Esophagus muscularis mucosa (tissue), 4 donors: ENCODE data around the gene HVCN1. TPM values are rescaled to one million over a fixed set of nuclear protein-coding genes. Genes with fewer than 3 reads are reported as not detected.

Experiments used
- DNase-seq: peaks from one replicate; pipeline ENCODE4 v3.0.0-alpha.2; 2017; ENCODE audit errors: extremely low spot score
- H3K27ac ChIP-seq, 4 donors: fragments of 200-600 bp; sonication (generic); replicated peaks in 1 of 4; 1 replicate in 3 of 4; 2 replicates in 1 of 4; pipeline ENCODE4 v1.5.1; 2016 to 2019; ENCODE audit warnings: mild to moderate bottlenecking in 1 of 4
- H3K27me3 ChIP-seq, 4 donors: fragments of 200-600 bp; sonication (generic); one replicate each; pipeline versions ENCODE4 v1.5.1 to v1.6.0; 2016 to 2019
- H3K36me3 ChIP-seq, 4 donors: fragments of 200-600 bp; sonication (generic); one replicate each; pipeline ENCODE4 v1.5.1; 2016 to 2019
- H3K4me1 ChIP-seq, 4 donors: fragments of 200-600 bp; sonication (generic); one replicate each; pipeline ENCODE4 v1.5.1; 2016 to 2019
- H3K4me3 ChIP-seq, 4 donors: fragments of 200-600 bp; sonication (generic); 1 replicate in 2 of 4; 2 replicates in 2 of 4; pipeline ENCODE4 v1.5.1; 2016 to 2019; ENCODE audit warnings: mild to moderate bottlenecking in 4 of 4, moderate library complexity in 1 of 4
- H3K9me3 ChIP-seq, 4 donors: fragments of 200-600 bp; sonication (generic); 1 replicate in 3 of 4; 2 replicates in 1 of 4; pipeline ENCODE4 v1.5.1; 2016 to 2019
- EP300 ChIP-seq: sonication (generic); formaldehyde crosslinking; IDR thresholded peaks from one replicate; pipeline ENCODE4 v1.6.1; 2017; ENCODE audit warnings: antibody characterized with exemption
- POLR2A ChIP-seq: fragments of 450-650 bp; IDR thresholded peaks from one replicate; pipeline ENCODE4 v1.6.1; 2017; ENCODE audit warnings: antibody characterized with exemption, moderate library complexity, mild to moderate bottlenecking, low read depth
- POLR2AphosphoS5 ChIP-seq, 2 donors: sonication (generic); formaldehyde crosslinking; IDR thresholded peaks; one replicate each; pipeline ENCODE4 v1.6.1; 2017; ENCODE audit warnings: antibody characterized with exemption in 2 of 2
- WGBS: methylation state at CpG from one replicate; pipeline ENCODE4 v1.1.5; 2018; 5-methylcytosine and 5-hydroxymethylcytosine counted together
- intact Hi-C: fragments of 100-400 bp; cut with DNase I; formaldehyde crosslinking; loops from one replicate; pipeline ENCODE4 v1.15.1; 2023
- total RNA-seq, 4 donors: library from RNA; depleted of rRNA; stranded (reverse); fragments of >200 nt; gene quantifications; one replicate each; pipeline versions ENCODE4 v1.1.0 to v1.2.1, GENCODE V29; 2016
- TF ChIP-seq, protein P1 (sequence below), 3 experiments: fragments of 200-600 bp in 2 of 3; fragments of 450-650 bp in 1 of 3; sonication (generic) in 2 of 3; IDR thresholded peaks; one replicate each; pipeline ENCODE4 v1.5.1; 2017 to 2019; ENCODE audit warnings: antibody characterized with exemption in 3 of 3, mild to moderate bottlenecking in 2 of 3, moderate library complexity in 1 of 3

HVCN1 gene
- total RNA-seq, 4 donors from 2014 or later: 5.4 to 8.9 (median 7.1) TPM

DNA sequence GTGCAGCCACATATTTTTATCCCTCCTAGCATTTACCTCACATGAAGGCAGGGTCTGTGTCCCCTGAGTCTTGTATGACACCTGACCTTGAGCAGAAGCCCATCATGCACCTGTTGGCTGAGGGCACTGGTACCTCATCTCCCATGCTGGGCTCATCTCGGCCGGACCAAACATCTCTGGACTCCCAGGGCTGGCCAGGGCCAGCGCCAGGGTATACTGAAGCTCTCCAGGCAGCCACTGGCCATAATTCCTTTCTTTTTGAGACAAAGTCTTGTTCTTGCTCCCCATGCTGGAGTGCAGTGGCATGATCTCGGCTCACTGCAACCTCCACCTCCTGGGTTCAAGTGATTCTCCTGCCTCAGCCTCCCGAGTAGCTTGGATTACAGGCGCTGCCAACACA is 22.0 kb downstream of the HVCN1 start:
- Histone ChIP-seq H3K36me3 (peaks cover 0 to 14% (median 1%) of the 10 kb centered on the region in 4 donors), H3K27me3 (no peaks in the 10 kb centered on the region), H3K9me3 (peaks cover 0 to 27% (median 17%) of the 10 kb centered on the region in 4 donors), H3K27ac (no peak overlapping the region), H3K4me3 (no peak overlapping the region), H3K4me1 (peaks cover 0 to 3% (median 0%) of the 10 kb centered on the region in 4 donors)
- no peak for DNase-seq
- TF ChIP-seq, protein P1, sequence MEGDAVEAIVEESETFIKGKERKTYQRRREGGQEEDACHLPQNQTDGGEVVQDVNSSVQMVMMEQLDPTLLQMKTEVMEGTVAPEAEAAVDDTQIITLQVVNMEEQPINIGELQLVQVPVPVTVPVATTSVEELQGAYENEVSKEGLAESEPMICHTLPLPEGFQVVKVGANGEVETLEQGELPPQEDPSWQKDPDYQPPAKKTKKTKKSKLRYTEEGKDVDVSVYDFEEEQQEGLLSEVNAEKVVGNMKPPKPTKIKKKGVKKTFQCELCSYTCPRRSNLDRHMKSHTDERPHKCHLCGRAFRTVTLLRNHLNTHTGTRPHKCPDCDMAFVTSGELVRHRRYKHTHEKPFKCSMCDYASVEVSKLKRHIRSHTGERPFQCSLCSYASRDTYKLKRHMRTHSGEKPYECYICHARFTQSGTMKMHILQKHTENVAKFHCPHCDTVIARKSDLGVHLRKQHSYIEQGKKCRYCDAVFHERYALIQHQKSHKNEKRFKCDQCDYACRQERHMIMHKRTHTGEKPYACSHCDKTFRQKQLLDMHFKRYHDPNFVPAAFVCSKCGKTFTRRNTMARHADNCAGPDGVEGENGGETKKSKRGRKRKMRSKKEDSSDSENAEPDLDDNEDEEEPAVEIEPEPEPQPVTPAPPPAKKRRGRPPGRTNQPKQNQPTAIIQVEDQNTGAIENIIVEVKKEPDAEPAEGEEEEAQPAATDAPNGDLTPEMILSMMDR (IDR thresholded peaks at IDR 0.05): no peak
- no peak for TF ChIP-seq EP300
- no peak for TF ChIP-seq POLR2AphosphoS5 (IDR thresholded peaks at IDR 0.05)
- TF ChIP-seq POLR2A: no peak
- WGBS: 98% methylated on average over 6 of the region's 6 CpGs
- intact Hi-C loops: no loop called here

DNA sequence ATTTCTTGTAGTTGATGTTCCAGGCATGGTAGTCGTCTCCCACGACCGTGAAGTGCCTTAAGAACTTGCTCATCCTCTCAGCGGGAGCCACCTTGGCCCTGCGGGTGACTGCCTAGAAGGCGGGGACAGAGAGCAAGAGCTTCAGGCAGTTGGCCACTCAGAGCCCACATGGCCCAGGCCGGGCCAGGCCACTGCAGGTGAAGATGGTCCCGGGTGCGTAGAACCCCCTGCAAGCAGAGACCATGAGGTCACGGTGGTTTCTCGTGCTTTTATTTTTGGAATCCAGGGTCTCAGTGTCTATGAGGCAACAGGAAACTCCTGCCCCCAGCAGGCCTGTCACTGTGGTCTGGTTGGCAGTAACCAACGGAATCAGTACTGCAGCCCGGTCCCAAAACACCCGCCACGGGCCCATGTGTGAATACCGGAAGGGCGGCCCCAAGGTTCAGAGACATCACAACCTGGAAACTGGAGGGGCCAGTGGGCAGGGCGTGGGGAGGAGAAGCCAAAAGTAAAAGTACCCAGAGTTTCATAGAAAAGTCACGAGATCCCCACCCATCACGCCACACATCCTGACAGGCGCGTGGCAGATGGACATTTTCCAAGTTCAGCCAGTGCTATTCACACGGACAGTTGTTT is 27.5 kb downstream of the HVCN1 start:
- H3K27me3 ChIP-seq: no peaks in the 10 kb centered on the region
- 66% methylated on average over 19 of the region's 23 CpGs for WGBS
- H3K36me3 ChIP-seq: peaks cover 0 to 24% (median 13%) of the 10 kb centered on the region in 4 donors
- intact Hi-C loops: no loop called here
- no peak for DNase-seq
- TF ChIP-seq, protein P1 (IDR thresholded peaks at IDR 0.05): no peak
- TF ChIP-seq EP300 (no peak), POLR2A (no peak), POLR2AphosphoS5 (IDR thresholded peaks at IDR 0.05) (peak in 1 of 2 donors; percentile 26)
- H3K9me3 ChIP-seq: peaks cover 0 to 22% (median 16%) of the 10 kb centered on the region in 4 donors
- no peak overlapping the region for H3K27ac ChIP-seq
- H3K4me1 ChIP-seq: peaks cover 0 to 7% (median 3%) of the 10 kb centered on the region in 4 donors
- peak overlapping the region in 2 of 4 donors; percentile 10 to 21 for H3K4me3 ChIP-seq

DNA sequence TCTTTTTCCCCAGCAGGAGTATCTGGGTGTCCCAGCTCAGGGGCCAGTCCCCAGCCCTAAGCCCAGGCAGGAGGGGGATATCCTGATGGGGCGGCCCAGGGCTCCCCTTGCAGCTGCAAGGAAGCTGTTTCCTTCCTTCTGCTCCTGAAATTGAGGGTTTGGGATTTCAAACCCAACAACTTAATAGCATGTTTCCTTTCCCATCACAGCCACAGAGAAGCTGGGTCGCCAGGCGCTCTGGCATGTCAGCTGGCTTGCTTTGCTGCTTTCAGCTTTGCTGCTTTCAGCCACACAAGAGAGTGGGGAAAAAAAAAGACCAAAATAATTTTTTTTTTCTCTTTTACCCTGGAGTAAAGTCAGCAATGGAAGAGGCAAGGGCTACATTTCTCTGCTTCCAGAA is 30.0 kb downstream of the HVCN1 start:
- peaks cover 0 to 31% (median 21%) of the 10 kb centered on the region in 4 donors for H3K36me3 ChIP-seq
- intact Hi-C loops: no loop called here
- no peak for DNase-seq
- H3K4me3 ChIP-seq: no peak overlapping the region
- no peak overlapping the region for H3K27ac ChIP-seq
- peaks cover 0 to 7% (median 3%) of the 10 kb centered on the region in 4 donors for H3K4me1 ChIP-seq
- H3K27me3 ChIP-seq: no peaks in the 10 kb centered on the region
- H3K9me3 ChIP-seq: no peaks in the 10 kb centered on the region
- 77% methylated on average over 3 of the region's 3 CpGs for WGBS
- no peak for TF ChIP-seq EP300

DNA sequence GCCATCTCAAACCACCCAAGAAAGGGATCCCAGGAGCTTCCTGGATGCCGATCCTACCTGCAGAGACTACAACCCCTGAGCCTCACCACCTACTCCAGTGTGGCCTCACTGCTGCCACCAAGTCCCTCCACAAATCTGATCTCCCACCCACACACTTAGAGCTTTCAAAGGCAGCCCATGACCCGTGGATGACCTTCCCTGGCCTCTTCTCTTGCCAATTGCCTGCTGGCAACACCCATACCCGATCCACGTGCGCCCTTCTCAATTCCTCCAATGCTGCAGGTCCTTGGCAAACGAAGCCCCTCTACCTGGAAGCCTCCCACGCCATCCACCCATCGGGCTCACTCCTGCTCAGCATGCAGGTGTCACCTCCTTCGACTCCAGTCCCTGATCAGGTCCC is 30.7 kb downstream of the HVCN1 start:
- 86% methylated on average over 9 of the region's 9 CpGs for WGBS
- Histone ChIP-seq H3K27me3 (no peaks in the 10 kb centered on the region), H3K27ac (no peak overlapping the region), H3K36me3 (peaks cover 0 to 32% (median 22%) of the 10 kb centered on the region in 4 donors), H3K9me3 (no peaks in the 10 kb centered on the region), H3K4me3 (no peak overlapping the region), H3K4me1 (peaks cover 0 to 7% (median 3%) of the 10 kb centered on the region in 4 donors)
- TF ChIP-seq POLR2AphosphoS5 (IDR thresholded peaks at IDR 0.05) (no peak), POLR2A (no peak)
- TF ChIP-seq, protein P1 (IDR thresholded peaks at IDR 0.05): no peak
- intact Hi-C loops: no loop called here
- DNase-seq: no peak

DNA sequence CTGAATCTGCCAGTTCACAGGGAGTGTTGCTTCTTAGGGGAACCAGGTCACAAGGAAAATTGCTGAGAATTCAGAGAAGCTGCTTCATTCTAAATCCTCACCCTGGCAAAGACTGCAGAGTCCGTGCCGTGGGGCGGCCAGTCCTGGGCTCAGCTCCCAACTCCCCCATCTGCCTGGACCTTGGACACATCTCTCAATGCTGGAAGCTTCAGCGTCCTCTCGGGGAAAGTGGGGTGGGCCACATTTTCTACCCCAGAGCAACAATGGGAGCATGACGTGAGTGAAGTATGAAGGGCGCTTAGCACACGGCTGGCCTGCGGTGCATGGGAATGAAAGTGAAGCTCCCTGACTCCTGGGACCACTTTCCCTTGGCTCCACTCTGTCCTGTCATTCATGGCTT is 31.2 kb downstream of the HVCN1 start:
- Histone ChIP-seq H3K9me3 (no peaks in the 10 kb centered on the region), H3K36me3 (peaks cover 0 to 37% (median 24%) of the 10 kb centered on the region in 4 donors), H3K4me3 (no peak overlapping the region), H3K27ac (no peak overlapping the region), H3K4me1 (peaks cover 0 to 7% (median 3%) of the 10 kb centered on the region in 4 donors), H3K27me3 (no peaks in the 10 kb centered on the region)
- no peak for DNase-seq
- TF ChIP-seq POLR2A (no peak), EP300 (no peak), POLR2AphosphoS5 (IDR thresholded peaks at IDR 0.05) (no peak)
- TF ChIP-seq, protein P1 (IDR thresholded peaks at IDR 0.05): no peak
- intact Hi-C loops: no loop called here
- WGBS: 56% methylated on average over 8 of the region's 9 CpGs
